ENCODE data around the gene FBXO10.

Gene FBXO10

GRCh38 chr9:37543468-37543867, 32.7 kb downstream of the FBXO10 start:
- no peak overlapping the region for H3K4me3 ChIP-seq (ENCODE audit: low read length)
- no peak for TF ChIP-seq CTCF (IDR thresholded peaks at IDR 0.05; ENCODE audit: low read depth, low read length)
- no peak for TF ChIP-seq EZH2phosphoT487 (IDR thresholded peaks at IDR 0.05; ENCODE audit: low read depth)
- no peaks in the 10 kb centered on the region for H3K36me3 ChIP-seq (replicated peaks; ENCODE audit: low read depth, low read length)
- H3K9me3 ChIP-seq (ENCODE audit: insufficient read depth, low read length): no peaks in the 10 kb centered on the region
- no peaks in the 10 kb centered on the region for H3K79me2 ChIP-seq (ENCODE audit: low read length)
- no peaks in the 10 kb centered on the region for H4K20me1 ChIP-seq (ENCODE audit: insufficient read depth, low read length)
- H3K27ac ChIP-seq (ENCODE audit: low read length): no peak overlapping the region
- H3K4me2 ChIP-seq (ENCODE audit: low read length): no peak overlapping the region
- no peak overlapping the region for H3K9ac ChIP-seq (ENCODE audit: low read length)
- no peak overlapping the region for H2AFZ ChIP-seq (ENCODE audit: low read depth, low read length)
- H3K27me3 ChIP-seq (ENCODE audit: low read depth, low read length): no peaks in the 10 kb centered on the region
- H3K4me1 ChIP-seq (ENCODE audit: low read length): peaks cover 9% of the 10 kb centered on the region

- no peak overlapping the region for H3K27ac ChIP-seq (ENCODE audit: low read length)
- no peak overlapping the region for H3K4me3 ChIP-seq (ENCODE audit: low read length)
- H3K27me3 ChIP-seq (ENCODE audit: low read depth, low read length): no peaks in the 10 kb centered on the region
- H3K9me3 ChIP-seq (ENCODE audit: insufficient read depth, low read length): no peaks in the 10 kb centered on the region
- H3K4me1 ChIP-seq (ENCODE audit: low read length): peaks cover 9% of the 10 kb centered on the region
- H3K4me2 ChIP-seq (ENCODE audit: low read length): no peak overlapping the region
- peaks cover 2% of the 10 kb centered on the region for H3K36me3 ChIP-seq (replicated peaks; ENCODE audit: low read depth, low read length)
- H4K20me1 ChIP-seq (ENCODE audit: insufficient read depth, low read length): no peaks in the 10 kb centered on the region
- H3K9ac ChIP-seq (ENCODE audit: low read length): no peak overlapping the region
- no peak for TF ChIP-seq CTCF (IDR thresholded peaks at IDR 0.05; ENCODE audit: low read depth, low read length)
- TF ChIP-seq EZH2phosphoT487 (IDR thresholded peaks at IDR 0.05; ENCODE audit: low read depth): no peak
- no peak overlapping the region for H2AFZ ChIP-seq (ENCODE audit: low read depth, low read length)
- H3K79me2 ChIP-seq (ENCODE audit: low read length): no peaks in the 10 kb centered on the region
Observed at GRCh38 chr9:37542895-37543294, 33.3 kb downstream of the FBXO10 start.

- Histone ChIP-seq H3K9me3 (ENCODE audit: insufficient read depth, low read length) (no peaks in the 10 kb centered on the region), H4K20me1 (ENCODE audit: insufficient read depth, low read length) (no peaks in the 10 kb centered on the region), H2AFZ (ENCODE audit: low read depth, low read length) (no peak overlapping the region), H3K4me2 (ENCODE audit: low read length) (no peak overlapping the region), H3K4me3 (ENCODE audit: low read length) (no peak overlapping the region), H3K27ac (ENCODE audit: low read length) (no peak overlapping the region), H3K27me3 (ENCODE audit: low read depth, low read length) (no peaks in the 10 kb centered on the region), H3K79me2 (ENCODE audit: low read length) (no peaks in the 10 kb centered on the region), H3K9ac (ENCODE audit: low read length) (no peak overlapping the region), H3K4me1 (ENCODE audit: low read length) (peaks cover 9% of the 10 kb centered on the region), H3K36me3 (replicated peaks; ENCODE audit: low read depth, low read length) (peaks cover 5% of the 10 kb centered on the region)
- TF ChIP-seq EZH2phosphoT487 (IDR thresholded peaks at IDR 0.05; ENCODE audit: low read depth) (no peak), CTCF (IDR thresholded peaks at IDR 0.05; ENCODE audit: low read depth, low read length) (no peak)
Observed at GRCh38 chr9:37542488-37542887, 33.7 kb downstream of the FBXO10 start.

- no peaks in the 10 kb centered on the region for H3K9me3 ChIP-seq (ENCODE audit: insufficient read depth, low read length)
- H3K36me3 ChIP-seq (replicated peaks; ENCODE audit: low read depth, low read length): peaks cover 11% of the 10 kb centered on the region
- TF ChIP-seq EZH2phosphoT487 (IDR thresholded peaks at IDR 0.05; ENCODE audit: low read depth) (no peak), CTCF (IDR thresholded peaks at IDR 0.05; ENCODE audit: low read depth, low read length) (no peak)
- no peaks in the 10 kb centered on the region for H3K79me2 ChIP-seq (ENCODE audit: low read length)
- H3K9ac ChIP-seq (ENCODE audit: low read length): no peak overlapping the region
- H3K27me3 ChIP-seq (ENCODE audit: low read depth, low read length): no peaks in the 10 kb centered on the region
- H4K20me1 ChIP-seq (ENCODE audit: insufficient read depth, low read length): no peaks in the 10 kb centered on the region
- H3K27ac ChIP-seq (ENCODE audit: low read length): no peak overlapping the region
- no peak overlapping the region for H3K4me3 ChIP-seq (ENCODE audit: low read length)
- H2AFZ ChIP-seq (ENCODE audit: low read depth, low read length): no peak overlapping the region
- no peak overlapping the region for H3K4me2 ChIP-seq (ENCODE audit: low read length)
- peaks cover 9% of the 10 kb centered on the region for H3K4me1 ChIP-seq (ENCODE audit: low read length)
Observed at GRCh38 chr9:37541465-37541864, 34.7 kb downstream of the FBXO10 start.

Measured in OCI-LY3 (cell line).